SK-N-SH treated with all-trans-retinoic acid at 6 μM for 48 hours (cell line): ENCODE measurements around the gene SYTL2.

Experiments used
- ARNTL ChIP-seq: fragments of 450-650 bp; formaldehyde crosslinking; IDR thresholded peaks from 2 replicates; pipeline ENCODE4 v1.5.0; 2020; ENCODE audit warnings: low read depth, mild to moderate bottlenecking, moderate library complexity, borderline replicate concordance
- ESRRG ChIP-seq: fragments of 250-450 bp; sonication (Bioruptor Pico); IDR thresholded peaks from 2 replicates; pipeline ENCODE4 v1.6.1; 2021; ENCODE audit warnings: mild to moderate bottlenecking
- ZC3H10 ChIP-seq: fragments of 250-450 bp; sonication (Bioruptor Pico); IDR thresholded peaks from 2 replicates; pipeline ENCODE4 v1.5.1; 2021; ENCODE audit warnings: mild to moderate bottlenecking, moderate library complexity
- ZNF8 ChIP-seq: fragments of 450-650 bp; formaldehyde crosslinking; IDR thresholded peaks from 2 replicates; pipeline ENCODE4 v1.5.0; 2020; ENCODE audit warnings: mild to moderate bottlenecking, moderate library complexity
- TF ChIP-seq, protein P1 (sequence below): fragments of 250-450 bp; sonication (Bioruptor Pico); IDR thresholded peaks from 2 replicates; pipeline ENCODE4 v1.5.1; 2021; ENCODE audit warnings: mild to moderate bottlenecking, moderate library complexity
- TF ChIP-seq, protein P2 (sequence below): fragments of 250-450 bp; sonication (Bioruptor Pico); IDR thresholded peaks from 2 replicates; pipeline ENCODE4 v1.5.1; 2020; ENCODE audit warnings: low read depth, mild to moderate bottlenecking, moderate library complexity

DNA sequence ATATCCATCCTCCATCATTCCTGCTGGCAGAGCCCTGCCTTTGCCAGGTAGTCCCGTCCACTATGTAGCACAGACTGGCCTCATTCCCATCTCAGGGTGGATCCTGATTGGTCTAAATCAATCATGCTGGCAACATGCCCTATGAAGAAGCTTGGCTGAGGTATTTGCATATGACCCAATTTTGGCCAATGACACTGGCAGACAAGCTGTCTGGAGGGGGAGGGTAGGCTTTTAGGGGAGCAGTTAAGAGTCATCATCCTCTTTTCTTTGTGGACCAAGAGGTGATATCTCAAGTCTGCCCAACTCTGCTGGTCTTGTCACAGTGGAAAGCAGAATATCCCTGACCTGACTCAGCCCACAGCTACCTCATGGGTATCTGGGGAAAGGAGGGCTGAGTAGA lies 130.0 kb downstream of the SYTL2 start:
- TF ChIP-seq ESRRG (no peak), ZC3H10 (CRISPR knock-in tag) (no peak), ZNF8 (CRISPR knock-in tag) (no peak), ARNTL (CRISPR knock-in tag) (no peak)
- TF ChIP-seq, protein P1, sequence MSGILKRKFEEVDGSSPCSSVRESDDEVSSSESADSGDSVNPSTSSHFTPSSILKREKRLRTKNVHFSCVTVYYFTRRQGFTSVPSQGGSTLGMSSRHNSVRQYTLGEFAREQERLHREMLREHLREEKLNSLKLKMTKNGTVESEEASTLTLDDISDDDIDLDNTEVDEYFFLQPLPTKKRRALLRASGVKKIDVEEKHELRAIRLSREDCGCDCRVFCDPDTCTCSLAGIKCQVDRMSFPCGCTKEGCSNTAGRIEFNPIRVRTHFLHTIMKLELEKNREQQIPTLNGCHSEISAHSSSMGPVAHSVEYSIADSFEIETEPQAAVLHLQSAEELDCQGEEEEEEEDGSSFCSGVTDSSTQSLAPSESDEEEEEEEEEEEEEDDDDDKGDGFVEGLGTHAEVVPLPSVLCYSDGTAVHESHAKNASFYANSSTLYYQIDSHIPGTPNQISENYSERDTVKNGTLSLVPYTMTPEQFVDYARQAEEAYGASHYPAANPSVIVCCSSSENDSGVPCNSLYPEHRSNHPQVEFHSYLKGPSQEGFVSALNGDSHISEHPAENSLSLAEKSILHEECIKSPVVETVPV (CRISPR knock-in tag): no peak
- TF ChIP-seq, protein P2, sequence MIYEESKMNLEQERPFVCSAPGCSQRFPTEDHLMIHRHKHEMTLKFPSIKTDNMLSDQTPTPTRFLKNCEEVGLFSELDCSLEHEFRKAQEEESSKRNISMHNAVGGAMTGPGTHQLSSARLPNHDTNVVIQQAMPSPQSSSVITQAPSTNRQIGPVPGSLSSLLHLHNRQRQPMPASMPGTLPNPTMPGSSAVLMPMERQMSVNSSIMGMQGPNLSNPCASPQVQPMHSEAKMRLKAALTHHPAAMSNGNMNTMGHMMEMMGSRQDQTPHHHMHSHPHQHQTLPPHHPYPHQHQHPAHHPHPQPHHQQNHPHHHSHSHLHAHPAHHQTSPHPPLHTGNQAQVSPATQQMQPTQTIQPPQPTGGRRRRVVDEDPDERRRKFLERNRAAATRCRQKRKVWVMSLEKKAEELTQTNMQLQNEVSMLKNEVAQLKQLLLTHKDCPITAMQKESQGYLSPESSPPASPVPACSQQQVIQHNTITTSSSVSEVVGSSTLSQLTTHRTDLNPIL (CRISPR knock-in tag): no peak
